ENCODE measurements around the gene NHSL1. TPM values are rescaled to one million over a fixed set of nuclear protein-coding genes. Genes with fewer than 3 reads are reported as not detected.

Gene NHSL1
- total and polyA plus RNA-seq, 2 of the 8 experiments (the other 6 are each of a cell fraction or from before 2014, with no cell fraction given): 7.2 to 32.4 TPM

- TF ChIP-seq CHD7 (IDR thresholded peaks at IDR 0.05; ENCODE audit: insufficient replicate concordance, low read length) (no peak), RNF2 (IDR thresholded peaks at IDR 0.05; ENCODE audit: borderline replicate concordance, low read depth, low read length, missing control alignments, poor library complexity, severe bottlenecking) (no peak)
Observed at GRCh38 chr6:138499303-138500018, at the start of gene NHSL1 (continued).
